Activated CD4-positive, alpha-beta T cell treated with anti-CD3 and anti-CD28 coated beads, Interleukin-2, amount 10 ng/mL, durations not matched to agents 7 days and 5 days (primary cell): ENCODE measurements around the gene C1orf21. TPM values are rescaled to one million over a fixed set of nuclear protein-coding genes. Genes with fewer than 3 reads are reported as not detected.

ENCODE experiments used
- CTCF ChIA-PET: fragments of 350-600 bp; sonication (Branson Sonifier 250); formaldehyde crosslinking; loops from one replicate; lab custom pipeline; 2021; ENCODE audit warnings: antibody characterized with exemption; lab: Charles Lee
- POLR2A ChIA-PET: fragments of 350-600 bp; sonication (Branson Sonifier 250); formaldehyde crosslinking; loops from one replicate; lab custom pipeline; 2021; ENCODE audit warnings: antibody characterized with exemption; lab: Charles Lee
- DNase-seq: peaks from one replicate; pipeline ENCODE4 v3.0.0-alpha.2; 2020
- H3K27ac Mint-ChIP-seq: one replicate; pipeline ENCODE4 v1.8.0; 2021; ENCODE audit warnings: mild to moderate bottlenecking, moderate library complexity, mixed read lengths
- H3K27me3 Mint-ChIP-seq: one replicate; pipeline ENCODE4 v1.8.0; 2021; ENCODE audit warnings: mixed read lengths
- H3K36me3 Mint-ChIP-seq: one replicate; pipeline ENCODE4 v1.8.0; 2021; ENCODE audit warnings: low read depth, mixed read lengths
- H3K4me1 Mint-ChIP-seq: one replicate; pipeline ENCODE4 v1.8.0; 2021; ENCODE audit warnings: mixed read lengths
- H3K4me3 Mint-ChIP-seq: one replicate; pipeline ENCODE4 v1.8.0; 2021; ENCODE audit warnings: mild to moderate bottlenecking, moderate library complexity, mixed read lengths
- H3K9me3 Mint-ChIP-seq: one replicate; pipeline ENCODE4 v1.8.0; 2021; ENCODE audit warnings: mixed read lengths
- total RNA-seq, 2 experiments: library from RNA; stranded (reverse); gene quantifications; one replicate each; pipeline ENCODE4 v1.2.3, GENCODE V29; 2021

Gene C1orf21
- total RNA-seq, 2 experiments from 2014 or later: 7.4 to 8.1 TPM

DNA sequence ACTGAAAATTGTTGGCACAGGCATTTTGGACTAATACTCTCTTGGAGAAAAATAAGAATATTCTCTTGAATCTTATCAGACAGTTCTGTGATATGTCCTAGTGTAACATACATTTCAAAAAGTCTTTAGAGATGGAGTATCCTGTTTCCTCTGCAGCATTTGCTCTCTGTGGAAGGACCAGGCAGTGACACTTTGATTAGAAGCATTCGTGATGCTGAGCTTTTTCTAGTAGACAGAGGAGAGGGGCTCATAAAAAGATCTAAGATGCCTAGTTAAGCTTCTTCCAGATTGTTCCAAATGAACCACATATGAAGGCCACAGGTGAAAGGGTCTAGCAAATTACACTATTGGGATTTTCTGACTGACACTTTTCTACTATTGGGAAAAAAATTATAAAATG, 120.3 kb downstream of the C1orf21 start:
- Mint-ChIP-seq H3K27ac (no peak overlapping the region), H3K4me1 (no peaks in the 10 kb centered on the region), H3K36me3 (no peaks in the 10 kb centered on the region), H3K9me3 (no peaks in the 10 kb centered on the region), H3K4me3 (no peak overlapping the region), H3K27me3 (peaks cover 5% of the 10 kb centered on the region)
- ChIA-PET POLR2A (no interaction called here), CTCF (no interaction called here)
- no peak for DNase-seq

GRCh38 chr1:184507604-184508280, 120.9 kb downstream of the C1orf21 start:
- H3K36me3 Mint-ChIP-seq: no peaks in the 10 kb centered on the region
- CTCF ChIA-PET: no interaction called here
- H3K27me3 Mint-ChIP-seq: peaks cover 5% of the 10 kb centered on the region
- no peak overlapping the region for H3K4me3 Mint-ChIP-seq
- H3K27ac Mint-ChIP-seq: no peak overlapping the region
- POLR2A ChIA-PET: no interaction called here
- H3K9me3 Mint-ChIP-seq: no peaks in the 10 kb centered on the region
- H3K4me1 Mint-ChIP-seq: no peaks in the 10 kb centered on the region
- DNase-seq: no peak

DNA sequence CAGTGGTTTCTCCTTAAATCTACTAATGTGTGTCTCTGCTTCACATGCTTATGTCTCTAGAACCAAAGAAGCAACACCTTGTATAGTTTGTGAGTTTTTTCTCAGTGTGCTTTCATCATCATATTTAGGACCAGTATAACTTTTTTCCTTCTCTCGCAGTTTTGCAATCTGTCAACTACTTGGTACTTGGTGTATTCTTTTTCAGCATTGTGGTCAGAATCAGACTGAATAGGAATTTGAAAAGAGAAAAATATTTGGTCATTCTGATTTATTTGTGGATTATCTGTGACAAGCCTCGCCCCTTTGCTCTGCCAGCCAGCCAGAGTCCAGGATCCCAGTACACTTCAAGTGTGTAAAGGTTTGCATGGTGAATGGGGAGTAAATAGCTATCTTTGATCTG, 122.3 kb downstream of the C1orf21 start:
- H3K36me3 Mint-ChIP-seq: no peaks in the 10 kb centered on the region
- H3K27me3 Mint-ChIP-seq: peaks cover 5% of the 10 kb centered on the region
- H3K4me3 Mint-ChIP-seq: no peak overlapping the region
- ChIA-PET CTCF (interaction anchor here (0.6 kb wide), 1 partner anchor 672 kb away, joined by 3 read pairs; no protein-coding TSS in a partner anchor), POLR2A (interaction anchor here (0.6 kb wide), 1 partner anchor 16 kb away, joined by 4 read pairs; no protein-coding TSS in a partner anchor)
- no peak for DNase-seq
- H3K4me1 Mint-ChIP-seq: no peaks in the 10 kb centered on the region
- no peak overlapping the region for H3K27ac Mint-ChIP-seq
- H3K9me3 Mint-ChIP-seq: no peaks in the 10 kb centered on the region

DNA sequence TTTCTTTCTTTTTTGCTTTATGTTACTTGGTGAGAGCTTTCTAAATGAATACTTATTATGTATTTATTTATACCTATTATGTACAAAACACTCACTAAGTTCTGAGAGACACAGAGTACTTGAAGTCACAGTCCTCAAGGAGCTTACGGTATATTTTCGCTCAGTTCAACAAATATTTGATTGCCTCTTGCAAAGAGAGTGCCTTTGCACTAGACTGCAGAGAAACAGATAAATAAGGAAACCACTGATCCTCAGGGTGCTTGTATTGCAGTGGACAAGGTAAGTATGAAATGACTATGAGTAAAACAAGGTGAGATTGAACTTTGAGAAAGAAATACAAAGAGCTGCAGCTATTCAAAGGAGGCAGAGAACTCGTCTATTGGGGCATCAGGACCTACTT, 123.3 kb downstream of the C1orf21 start:
- H3K27ac Mint-ChIP-seq: no peak overlapping the region
- no peaks in the 10 kb centered on the region for H3K36me3 Mint-ChIP-seq
- H3K9me3 Mint-ChIP-seq: no peaks in the 10 kb centered on the region
- no peak for DNase-seq
- H3K4me1 Mint-ChIP-seq: no peaks in the 10 kb centered on the region
- H3K27me3 Mint-ChIP-seq: peaks cover 3% of the 10 kb centered on the region
- no peak overlapping the region for H3K4me3 Mint-ChIP-seq
- POLR2A ChIA-PET: no interaction called here
- CTCF ChIA-PET: interaction anchor here (1.6 kb wide), 1 partner anchor 16 kb away, joined by 5 read pairs; no protein-coding TSS in a partner anchor

GRCh38 chr1:184512724-184513123, 125.9 kb downstream of the C1orf21 start:
- Mint-ChIP-seq H3K4me3 (no peak overlapping the region), H3K9me3 (no peaks in the 10 kb centered on the region), H3K4me1 (no peaks in the 10 kb centered on the region), H3K27ac (no peak overlapping the region), H3K27me3 (peaks cover 2% of the 10 kb centered on the region), H3K36me3 (no peaks in the 10 kb centered on the region)
- ChIA-PET POLR2A (no interaction called here), CTCF (no interaction called here)
- DNase-seq: no peak

DNA sequence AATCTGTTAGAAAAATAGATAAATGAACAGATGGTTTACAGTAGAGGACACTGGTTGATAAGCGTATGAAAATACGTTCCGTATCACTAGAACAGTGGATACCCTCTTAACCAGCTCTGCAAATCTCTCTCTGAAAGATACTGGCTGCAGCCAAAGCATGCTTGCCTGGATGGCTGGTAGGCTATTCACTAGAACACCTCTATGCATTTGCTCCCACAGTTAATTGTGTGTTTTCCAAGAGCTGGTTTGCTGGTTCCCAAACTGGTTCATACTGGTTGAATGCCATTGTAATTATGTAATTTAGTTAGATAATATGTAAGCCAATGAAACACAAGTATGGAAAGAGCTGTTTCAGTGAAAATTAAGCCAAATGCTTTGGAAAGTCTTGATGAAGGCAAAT, 126.6 kb downstream of the C1orf21 start:
- Mint-ChIP-seq H3K9me3 (no peaks in the 10 kb centered on the region), H3K4me1 (no peaks in the 10 kb centered on the region), H3K4me3 (no peak overlapping the region), H3K27me3 (no peaks in the 10 kb centered on the region), H3K27ac (no peak overlapping the region), H3K36me3 (no peaks in the 10 kb centered on the region)
- DNase-seq: no peak
- POLR2A ChIA-PET: no interaction called here
- CTCF ChIA-PET: no interaction called here

DNA sequence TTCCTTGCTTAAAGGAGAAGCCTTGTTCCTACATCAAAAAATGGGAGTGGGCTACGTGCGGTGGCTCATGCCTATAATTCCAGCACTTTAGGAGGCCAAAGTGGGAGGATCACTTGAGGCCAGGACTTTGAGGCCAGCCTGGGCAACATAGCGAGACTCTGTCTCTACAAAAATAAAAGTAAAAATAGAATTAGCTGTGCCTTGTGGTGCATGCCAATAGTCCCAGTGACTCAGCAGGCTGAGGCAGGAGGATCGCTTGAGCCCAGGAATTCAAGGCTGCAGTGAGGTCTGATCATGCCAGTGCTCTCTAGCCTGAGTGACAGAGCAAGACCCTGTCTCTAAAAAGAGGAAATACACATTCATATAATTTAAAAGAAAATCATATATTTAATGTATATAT, 127.1 kb downstream of the C1orf21 start:
- Mint-ChIP-seq H3K9me3 (no peaks in the 10 kb centered on the region), H3K36me3 (no peaks in the 10 kb centered on the region), H3K4me3 (no peak overlapping the region), H3K27me3 (no peaks in the 10 kb centered on the region), H3K27ac (no peak overlapping the region), H3K4me1 (no peaks in the 10 kb centered on the region)
- POLR2A ChIA-PET: no interaction called here
- CTCF ChIA-PET: no interaction called here
- no peak for DNase-seq

GRCh38 chr1:184514447-184514846, 127.6 kb downstream of the C1orf21 start:
- Mint-ChIP-seq H3K27me3 (no peaks in the 10 kb centered on the region), H3K4me3 (no peak overlapping the region), H3K9me3 (no peaks in the 10 kb centered on the region), H3K27ac (no peak overlapping the region), H3K4me1 (no peaks in the 10 kb centered on the region), H3K36me3 (no peaks in the 10 kb centered on the region)
- ChIA-PET CTCF (no interaction called here), POLR2A (no interaction called here)
- DNase-seq: no peak

DNA sequence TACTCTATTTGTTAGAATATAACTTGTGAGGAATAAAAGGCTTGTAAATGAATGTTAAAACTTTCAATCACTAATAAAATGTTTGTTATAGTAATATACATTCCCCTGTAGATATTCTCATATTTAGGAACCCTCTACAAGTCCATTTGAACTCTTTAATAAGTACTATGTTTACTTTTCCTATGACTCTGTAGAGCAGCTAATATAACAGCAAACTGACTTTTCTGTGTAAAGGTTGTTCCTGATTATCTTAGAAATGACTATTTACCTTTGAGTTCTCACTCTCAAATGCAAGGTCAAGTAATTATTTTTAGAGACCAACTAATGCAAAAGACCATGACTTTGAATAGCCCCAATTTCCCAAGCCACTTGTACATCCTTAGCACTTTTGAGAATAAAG, 130.3 kb downstream of the C1orf21 start:
- Mint-ChIP-seq H3K36me3 (no peaks in the 10 kb centered on the region), H3K4me1 (no peaks in the 10 kb centered on the region), H3K27me3 (no peaks in the 10 kb centered on the region), H3K9me3 (no peaks in the 10 kb centered on the region), H3K27ac (no peak overlapping the region), H3K4me3 (no peak overlapping the region)
- CTCF ChIA-PET: no interaction called here
- no peak for DNase-seq
- POLR2A ChIA-PET: no interaction called here

DNA sequence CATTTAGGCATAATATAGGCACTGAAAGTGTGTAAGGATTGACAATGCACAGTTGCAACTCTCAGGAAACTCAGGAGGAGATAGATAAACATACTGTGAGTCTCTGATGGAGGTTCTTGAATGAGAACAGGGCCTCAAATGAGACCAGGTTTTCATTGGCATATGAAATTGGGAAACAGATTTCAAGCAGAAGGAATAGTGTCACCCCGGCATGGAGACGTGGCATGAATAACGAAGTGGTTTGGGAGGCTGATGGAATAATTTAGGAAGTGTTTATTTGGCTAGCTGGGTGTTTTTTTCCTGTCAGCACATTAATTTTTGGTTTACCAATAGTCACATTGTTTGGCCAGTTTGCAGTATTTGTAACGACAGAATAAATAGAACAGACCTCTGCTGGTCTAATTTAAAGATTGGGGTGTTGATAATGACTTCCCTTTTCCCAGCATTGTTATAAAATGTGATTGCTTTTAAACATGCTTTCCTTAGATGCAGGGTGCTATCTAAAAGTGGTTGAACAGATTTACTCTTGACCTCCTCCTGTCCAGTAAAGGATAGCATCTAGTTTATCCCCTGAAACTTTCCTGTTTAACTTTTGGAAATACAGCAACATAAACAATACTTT, 132.0 kb downstream of the C1orf21 start:
- no peaks in the 10 kb centered on the region for H3K9me3 Mint-ChIP-seq
- H3K36me3 Mint-ChIP-seq: no peaks in the 10 kb centered on the region
- H3K27ac Mint-ChIP-seq: no peak overlapping the region
- POLR2A ChIA-PET: no interaction called here
- no peak for DNase-seq
- peaks cover under 1% of the 10 kb centered on the region for H3K27me3 Mint-ChIP-seq
- CTCF ChIA-PET: no interaction called here
- H3K4me3 Mint-ChIP-seq: no peak overlapping the region
- no peaks in the 10 kb centered on the region for H3K4me1 Mint-ChIP-seq

- DNase-seq: no peak
- H3K4me1 Mint-ChIP-seq: no peaks in the 10 kb centered on the region
- H3K9me3 Mint-ChIP-seq: no peaks in the 10 kb centered on the region
- POLR2A ChIA-PET: no interaction called here
- H3K27ac Mint-ChIP-seq: no peak overlapping the region
- H3K4me3 Mint-ChIP-seq: no peak overlapping the region
- no peaks in the 10 kb centered on the region for H3K36me3 Mint-ChIP-seq
- peaks cover 4% of the 10 kb centered on the region for H3K27me3 Mint-ChIP-seq
- CTCF ChIA-PET: no interaction called here
These were observed 133.5 kb downstream of the C1orf21 start for GRCh38 chr1:184520336-184520735.

GRCh38 chr1:184524248-184524647, 137.4 kb downstream of the C1orf21 start:
- CTCF ChIA-PET: no interaction called here
- Mint-ChIP-seq H3K36me3 (no peaks in the 10 kb centered on the region), H3K4me1 (no peaks in the 10 kb centered on the region), H3K27ac (no peak overlapping the region), H3K9me3 (no peaks in the 10 kb centered on the region), H3K27me3 (peaks cover 7% of the 10 kb centered on the region), H3K4me3 (no peak overlapping the region)
- no peak for DNase-seq
- POLR2A ChIA-PET: no interaction called here

DNA sequence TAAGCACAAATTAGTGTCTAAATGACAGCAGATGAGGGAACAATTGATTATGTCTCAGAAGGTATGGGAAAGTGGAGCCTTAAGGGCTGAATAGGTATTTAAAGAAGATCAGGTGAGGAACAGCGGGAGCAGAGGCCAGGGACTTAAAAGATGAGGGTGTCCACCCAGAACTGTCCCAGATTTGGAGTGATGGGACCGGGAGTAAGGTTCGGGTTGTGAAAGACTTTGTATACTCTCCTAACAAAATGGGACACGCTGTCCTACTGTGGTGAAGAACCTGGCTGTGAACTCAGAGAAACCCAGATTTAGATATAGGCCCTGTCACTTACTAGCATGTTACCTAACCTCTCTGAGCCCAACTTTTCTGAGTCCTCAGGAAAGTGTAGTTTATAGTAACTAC, 140.6 kb downstream of the C1orf21 start:
- DNase-seq: no peak
- CTCF ChIA-PET: no interaction called here
- POLR2A ChIA-PET: no interaction called here
- Mint-ChIP-seq H3K36me3 (no peaks in the 10 kb centered on the region), H3K4me1 (no peaks in the 10 kb centered on the region), H3K27ac (no peak overlapping the region), H3K4me3 (no peak overlapping the region), H3K9me3 (no peaks in the 10 kb centered on the region), H3K27me3 (peaks cover 7% of the 10 kb centered on the region)

DNA sequence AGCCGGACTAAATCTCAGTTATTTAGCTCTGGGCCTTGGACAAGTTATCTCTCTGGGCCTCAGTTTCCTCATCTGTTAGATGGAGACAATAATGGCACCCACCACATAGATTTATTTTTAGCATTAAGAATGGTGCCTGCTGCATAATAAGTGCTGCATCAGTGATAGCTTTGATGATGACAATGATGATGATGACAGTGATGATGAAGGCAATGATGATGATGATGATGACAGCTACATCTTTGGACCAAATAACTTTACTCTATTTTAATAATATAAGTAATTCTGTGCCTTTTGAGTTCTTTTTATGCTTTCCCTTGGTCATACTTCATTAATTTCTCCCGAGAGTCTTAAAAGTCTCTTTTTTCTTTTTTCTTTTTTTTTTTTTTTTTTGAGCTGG, 143.4 kb downstream of the C1orf21 start:
- ChIA-PET CTCF (no interaction called here), POLR2A (no interaction called here)
- Mint-ChIP-seq H3K27ac (no peak overlapping the region), H3K27me3 (peaks cover 8% of the 10 kb centered on the region), H3K4me1 (no peaks in the 10 kb centered on the region), H3K9me3 (no peaks in the 10 kb centered on the region), H3K36me3 (no peaks in the 10 kb centered on the region), H3K4me3 (no peak overlapping the region)
- no peak for DNase-seq
